OCI-LY7 (cell line): ENCODE measurements around the gene GLG1.

Source experiments
- CTCF ChIP-seq: fragments of 200-600 bp; sonication (generic); conservative IDR thresholded peaks from 2 replicates; pipeline ENCODE4 v1.5.1; 2014; ENCODE audit warnings: mild to moderate bottlenecking, antibody characterized with exemption, low read length, moderate library complexity, mixed read lengths
- EZH2phosphoT487 ChIP-seq: fragments of 200-600 bp; sonication (generic); IDR thresholded peaks from 2 replicates; pipeline ENCODE4 v1.6.1; 2018; ENCODE audit warnings: low read depth, borderline replicate concordance, mild to moderate bottlenecking, mixed run types, antibody characterized with exemption, low read length, moderate library complexity, mixed read lengths

- TF ChIP-seq CTCF (no peak), EZH2phosphoT487 (no peak)
Observed at GRCh38 chr16:74607962-74608356, 1.0 kb upstream of the GLG1 start.
